HG03045 (cell line): ENCODE measurements around the gene TGFBR1.
"Not testable (repeated sequence)": the region's sequence is repeated elsewhere in the genome, so short reads cannot be mapped to it uniquely, and the experiment has no call there.

ENCODE experiments used
- ATAC-seq: cut with Tn5 transposase; IDR thresholded peaks from one replicate; pipeline ENCODE4 v1.9.1; 2021; ENCODE audit warnings: mild to moderate bottlenecking, moderate library complexity; ENCODE audit not compliant: unreplicated experiment

Gene TGFBR1

DNA sequence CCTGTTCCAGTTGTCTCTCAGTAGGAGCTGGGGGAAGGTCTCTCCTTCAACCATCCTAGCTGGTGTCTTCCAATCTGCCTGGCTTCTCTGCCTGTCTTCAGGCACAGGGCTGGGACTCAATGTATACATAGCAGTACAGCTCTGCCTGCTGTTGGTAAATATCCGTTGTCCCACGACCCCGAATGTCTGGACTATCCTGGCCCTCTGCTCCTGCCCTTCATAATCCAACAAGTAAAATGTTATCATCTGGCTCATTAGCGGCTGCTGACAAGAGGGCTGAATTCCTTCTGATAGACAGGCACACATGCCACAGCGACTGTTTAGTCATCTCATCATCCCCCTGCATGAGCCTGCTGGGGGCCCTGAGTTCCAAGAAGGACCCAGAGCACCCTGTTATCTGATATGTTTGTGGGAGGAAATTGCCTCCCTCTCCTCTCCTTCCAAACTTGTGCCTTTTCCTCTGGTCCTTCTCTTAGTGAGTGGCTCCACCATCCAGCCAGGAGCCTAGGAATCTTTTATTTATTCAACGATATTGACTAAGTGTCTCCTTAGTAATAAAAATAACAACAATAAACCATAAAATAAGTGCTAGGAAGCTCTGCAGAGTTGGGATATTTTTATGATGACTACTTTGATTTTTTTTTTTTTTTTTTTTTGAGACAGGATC, 29.5 kb upstream of the TGFBR1 start:
- ATAC-seq, result no peak

- ATAC-seq, result no peak
These were observed 28.9 kb upstream of the TGFBR1 start for GRCh38 chr9:99076030-99076429.

- ATAC-seq, result no peak
These were observed 28.3 kb upstream of the TGFBR1 start for GRCh38 chr9:99076483-99077171.

DNA sequence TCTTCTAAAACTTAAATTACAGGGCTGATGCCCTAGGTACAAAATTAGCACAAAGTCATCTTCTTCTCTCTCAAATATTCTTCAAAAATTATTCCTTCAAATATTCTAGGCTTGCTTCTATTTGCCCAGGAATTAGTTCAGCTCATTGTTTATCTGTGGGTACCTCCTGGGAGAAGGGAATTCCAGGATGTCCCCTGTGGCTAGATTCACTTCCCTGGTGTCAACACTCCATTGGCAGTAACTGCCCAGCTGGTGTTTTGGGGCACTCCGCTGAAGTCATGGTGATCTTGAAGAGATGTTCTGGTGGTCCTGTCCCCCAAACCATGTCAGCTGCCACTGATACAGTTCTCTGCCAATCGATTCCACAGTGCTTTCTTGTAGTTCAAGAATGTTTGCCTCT, 26.2 kb upstream of the TGFBR1 start:
- ATAC-seq, result no peak

DNA sequence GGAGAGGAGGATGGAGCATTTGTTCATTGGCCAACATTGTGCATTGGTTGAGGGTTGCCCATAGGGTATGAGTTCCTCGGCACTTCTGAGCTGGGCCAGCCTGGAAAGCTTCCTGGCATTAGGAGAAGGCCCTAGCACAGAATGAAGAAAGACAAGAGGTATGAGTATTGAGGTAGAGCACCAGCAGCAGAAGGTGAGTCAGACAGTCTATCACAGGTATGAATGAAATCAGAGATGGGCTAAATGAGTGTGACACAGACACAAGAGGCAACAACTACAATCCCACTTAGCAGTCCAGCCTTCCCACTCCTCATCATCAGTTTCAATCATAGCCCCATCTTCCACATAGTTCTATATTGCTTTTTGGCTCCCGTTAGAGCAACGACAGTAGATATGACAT, 25.4 kb upstream of the TGFBR1 start:
- no peak for ATAC-seq

GRCh38 chr9:99083051-99083450, 21.9 kb upstream of the TGFBR1 start:
- ATAC-seq, result no peak

- ATAC-seq, result no peak
These were observed 18.7 kb upstream of the TGFBR1 start for GRCh38 chr9:99085949-99086948.

DNA sequence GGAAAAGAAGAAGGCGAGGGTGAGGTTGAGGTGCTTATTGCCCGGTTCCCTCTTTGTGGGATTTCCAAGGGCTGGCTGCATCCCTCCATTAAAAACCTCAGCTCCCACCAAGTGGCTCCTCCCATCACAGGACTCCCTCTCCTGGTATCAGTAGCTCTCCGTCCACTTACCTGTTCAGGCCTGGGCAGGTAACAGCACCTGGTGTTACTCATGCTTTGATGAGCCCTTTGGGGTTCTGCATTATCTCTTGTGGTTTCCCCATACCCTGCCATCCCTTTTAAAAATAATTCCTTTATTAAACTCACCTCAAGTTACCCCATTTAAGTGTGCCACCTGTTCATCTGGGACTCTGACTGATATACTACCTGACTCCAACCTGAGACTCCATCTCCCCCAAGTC, 17.5 kb upstream of the TGFBR1 start:
- ATAC-seq, result no peak

- ATAC-seq, result no peak
These were observed 14.4 kb upstream of the TGFBR1 start for GRCh38 chr9:99090336-99091130.

DNA sequence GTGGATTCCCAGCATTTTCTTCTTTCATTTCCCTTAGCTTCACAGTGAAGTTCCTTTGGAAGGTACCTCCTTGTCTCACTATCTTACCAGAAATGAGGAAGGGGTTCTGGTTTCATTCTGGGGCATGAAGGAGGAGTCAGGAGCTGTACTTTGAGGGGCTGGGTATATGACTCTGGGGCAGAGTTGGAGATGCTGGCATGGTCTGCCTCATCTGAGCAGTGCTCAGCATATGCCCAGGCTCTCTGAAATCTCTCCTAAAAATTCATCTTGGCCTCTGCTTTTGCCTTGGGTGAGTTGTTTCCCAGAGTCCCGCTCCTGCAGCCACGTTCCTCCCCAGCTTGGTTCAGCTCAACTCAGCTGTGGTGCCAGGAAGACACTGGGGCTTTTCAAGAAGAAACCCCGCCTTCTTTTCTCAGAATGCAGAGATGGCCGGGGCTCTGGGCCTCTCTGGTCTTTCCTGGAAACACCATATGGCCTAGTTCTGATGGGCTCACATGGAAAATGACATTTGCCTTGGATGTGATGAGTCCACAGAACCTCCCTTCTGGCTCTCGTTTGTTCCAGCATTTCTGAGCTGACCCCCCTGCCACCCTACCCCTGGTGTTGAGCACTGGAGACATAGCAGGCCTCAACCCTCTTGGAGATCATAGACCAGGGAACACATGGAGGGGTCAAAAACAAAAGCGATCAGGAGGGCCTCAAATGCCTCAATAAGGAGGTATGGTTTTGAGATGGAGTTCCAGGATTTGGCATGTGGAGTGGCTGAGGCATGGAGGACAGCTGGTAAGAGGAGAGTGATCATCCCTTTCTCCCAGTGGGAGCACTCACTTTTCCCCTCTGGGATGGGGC, 12.0 kb upstream of the TGFBR1 start:
- ATAC-seq, result no peak

GRCh38 chr9:99093492-99093791, 11.5 kb upstream of the TGFBR1 start:
- no peak for ATAC-seq

DNA sequence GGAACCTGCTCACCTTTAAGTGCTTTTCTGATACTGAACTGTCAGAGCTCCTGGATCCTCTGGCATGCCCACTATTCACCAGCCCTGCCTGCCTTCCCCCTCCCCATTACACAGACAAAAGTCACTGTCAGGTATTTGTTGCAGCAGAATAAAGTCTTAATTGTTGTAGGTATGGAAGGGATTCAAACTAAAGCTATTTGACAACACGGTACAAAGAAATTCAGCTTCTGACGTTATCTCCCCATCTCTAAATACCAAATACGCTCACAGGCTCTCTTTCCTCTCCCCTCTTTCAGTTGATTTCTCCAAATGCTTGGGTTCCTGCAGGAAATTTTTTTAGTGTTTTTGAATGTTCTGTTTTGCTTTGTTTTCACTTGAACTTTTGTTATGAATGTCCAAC, 9.3 kb upstream of the TGFBR1 start:
- no peak for ATAC-seq

GRCh38 chr9:99096409-99096808, 8.5 kb upstream of the TGFBR1 start:
- no peak for ATAC-seq

DNA sequence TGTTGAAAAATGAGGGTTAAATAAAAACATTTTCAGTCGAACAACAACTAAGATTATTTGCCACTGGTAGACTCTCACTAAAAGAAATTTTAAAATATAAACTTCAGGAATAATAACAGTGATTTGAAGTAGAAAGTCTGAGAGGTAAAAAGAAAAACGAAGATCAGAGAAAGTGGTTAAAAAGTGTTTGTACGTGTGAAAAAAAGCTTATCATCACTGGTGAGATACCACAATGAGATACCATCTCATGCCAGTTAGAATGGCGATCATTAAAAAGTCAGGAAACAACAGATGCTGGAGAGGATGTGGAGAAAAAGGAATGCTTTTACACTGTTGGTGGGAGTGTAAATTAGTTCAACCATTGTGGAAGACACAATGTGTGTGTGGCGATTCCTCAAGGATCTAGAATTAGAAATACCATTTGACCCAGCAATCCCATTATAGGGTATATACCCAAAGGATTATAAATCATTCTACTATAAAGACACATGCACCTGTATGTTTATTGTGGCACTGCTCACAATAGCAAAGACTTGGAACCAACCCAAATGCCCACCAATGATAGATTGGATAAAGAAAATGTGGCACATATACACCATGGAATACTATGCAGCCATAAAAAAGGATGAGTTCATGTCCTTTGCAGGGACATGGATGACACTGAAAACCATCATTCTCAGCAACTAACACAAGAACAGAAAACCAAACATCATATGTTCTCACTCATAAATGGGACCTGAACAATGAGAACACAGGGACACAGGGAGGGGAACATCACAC, 4.9 kb upstream of the TGFBR1 start:
- ATAC-seq, result not testable (repeated sequence)

DNA sequence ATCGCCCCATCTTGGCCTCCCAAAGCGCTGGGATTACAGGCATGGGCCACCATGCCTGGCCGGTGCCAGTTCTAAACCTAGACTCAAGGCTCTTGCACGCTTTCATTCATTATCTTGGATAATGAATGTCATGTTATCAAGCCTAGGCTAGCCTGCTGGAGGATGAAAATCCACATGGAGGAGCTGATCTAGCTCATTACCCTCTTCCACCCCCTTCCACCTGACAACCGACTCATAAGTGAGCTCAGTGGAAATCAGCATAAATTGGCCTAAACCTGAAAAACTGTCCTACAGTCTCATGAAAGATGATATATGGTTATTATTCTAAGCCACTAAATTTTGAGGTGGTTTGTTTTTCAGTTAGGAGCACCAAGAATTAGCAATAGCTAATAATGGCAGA, 3.6 kb upstream of the TGFBR1 start:
- no peak for ATAC-seq

DNA sequence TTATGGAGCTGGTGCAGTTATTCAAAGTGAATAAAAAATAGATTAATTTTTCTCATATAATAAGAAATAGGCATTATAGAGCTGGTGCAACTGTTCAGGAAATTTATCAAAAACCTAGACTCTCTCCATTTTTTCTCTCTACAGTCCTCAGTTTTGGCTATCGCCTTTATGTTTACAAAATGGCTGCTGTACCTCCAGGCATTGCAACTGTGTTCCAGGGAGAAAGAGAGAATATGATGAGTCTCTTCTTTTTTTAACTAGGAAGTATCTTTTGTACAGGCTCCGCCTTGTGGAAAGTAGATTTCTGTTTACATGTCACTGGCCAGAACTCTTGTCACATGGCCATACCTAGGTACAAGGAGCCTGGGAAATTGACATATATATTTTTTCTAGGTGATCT, 3.1 kb upstream of the TGFBR1 start:
- ATAC-seq, result no peak

GRCh38 chr9:99103054-99103895, 1.6 kb upstream of the TGFBR1 start:
- no peak for ATAC-seq

GRCh38 chr9:99103901-99104458, 933 bp upstream of the TGFBR1 start:
- ATAC-seq, result no peak
